A673 (cell line): ENCODE measurements around the gene CPLX3. TPM values are rescaled to one million over a fixed set of nuclear protein-coding genes. Genes with fewer than 3 reads are reported as not detected.

Source experiments
- BruUV-seq: library from RNA; stranded (reverse); fragments of 400-500 nt; replicated peaks from 2 replicates; lab custom pipeline; 2021; lab: Mats Ljungman, UMichigan
- CTCF ChIA-PET: fragments of 300-600 bp; sonication (Branson Sonifier 250); formaldehyde crosslinking; loops from one replicate; lab custom pipeline; 2022; ENCODE audit warnings: antibody characterized with exemption; lab: Charles Lee
- POLR2A ChIA-PET: fragments of 300-600 bp; sonication (Branson Sonifier 250); formaldehyde crosslinking; loops from one replicate; lab custom pipeline; 2022; ENCODE audit warnings: antibody characterized with exemption; ENCODE audit not compliant: low non-redundant PET; lab: Charles Lee
- DNase-seq: peaks from one replicate; pipeline ENCODE4 v3.0.0-alpha.2; 2015; ENCODE audit warnings: low spot score
- H3K27ac ChIP-seq: fragments of 200-600 bp; sonication (generic); 2 replicates; pipeline ENCODE4 v1.5.1; 2016; ENCODE audit warnings: mixed run types, low read depth, mild to moderate bottlenecking, mixed read lengths, antibody characterized with exemption, low read length; ENCODE audit not compliant: poor library complexity, severe bottlenecking
- H3K27me3 ChIP-seq: fragments of 200-600 bp; sonication (generic); replicated peaks from 2 replicates; pipeline ENCODE4 v1.6.1; 2017; ENCODE audit warnings: mixed run types, low read depth, mild to moderate bottlenecking, mixed read lengths, antibody characterized with exemption, low read length; ENCODE audit not compliant: insufficient read depth, poor library complexity
- H3K36me3 ChIP-seq: fragments of 200-600 bp; sonication (generic); 2 replicates; pipeline ENCODE4 v1.6.1; 2016; ENCODE audit warnings: mixed run types, mild to moderate bottlenecking, mixed read lengths, antibody characterized with exemption, low read length; ENCODE audit not compliant: insufficient read depth, poor library complexity, severe bottlenecking
- H3K4me1 ChIP-seq: fragments of 200-600 bp; sonication (generic); 2 replicates; pipeline ENCODE4 v1.6.1; 2017; ENCODE audit warnings: mixed run types, mild to moderate bottlenecking, mixed read lengths, antibody characterized with exemption, low read length; ENCODE audit not compliant: insufficient read depth, poor library complexity, severe bottlenecking
- H3K4me3 ChIP-seq: fragments of 200-600 bp; sonication (generic); 2 replicates; pipeline ENCODE4 v1.5.1; 2016; ENCODE audit warnings: low read depth, mixed run types, mild to moderate bottlenecking, mixed read lengths, low read length; ENCODE audit not compliant: poor library complexity, severe bottlenecking
- H3K9me3 ChIP-seq: fragments of 200-600 bp; sonication (generic); 2 replicates; pipeline ENCODE4 v1.6.1; 2016; ENCODE audit warnings: mixed run types, low read depth, mild to moderate bottlenecking, mixed read lengths, antibody characterized with exemption, low read length; ENCODE audit not compliant: poor library complexity, severe bottlenecking
- CTCF ChIP-seq: fragments of 300-800, 200-600 bp; sonication (generic); conservative IDR thresholded peaks from 2 replicates; pipeline ENCODE4 v1.5.1; 2017; ENCODE audit warnings: low read depth, mild to moderate bottlenecking, antibody characterized with exemption, low read length, moderate library complexity, mixed read lengths
- EZH2 ChIP-seq: fragments of 200-600 bp; sonication (generic); IDR thresholded peaks from 2 replicates; pipeline ENCODE4 v1.6.1; 2017; ENCODE audit warnings: borderline replicate concordance, low read depth, mild to moderate bottlenecking, mixed read lengths, antibody characterized with exemption, low read length; ENCODE audit not compliant: poor library complexity, severe bottlenecking
- intact Hi-C: fragments of 100-400 bp; cut with micrococcal nuclease; formaldehyde crosslinking; loops from one replicate; pipeline ENCODE4 v1.10.0; 2022; ENCODE audit not compliant: unreplicated experiment
- total RNA-seq: library from RNA; stranded (reverse); gene quantifications from 2 replicates; pipeline ENCODE4 v1.2.3, GENCODE V29; 2021

Gene CPLX3
- total RNA-seq, 1 experiment from 2014 or later = 0.17 TPM

GRCh38 chr15:74798388-74799254 lies 27.8 kb upstream of the CPLX3 start:
- ChIA-PET POLR2A (no interaction called here), CTCF (interaction anchor here (1.8 kb wide), 1 partner anchor 28 kb away, joined by 8 read pairs; no protein-coding TSS in a partner anchor)
- no peak for DNase-seq
- Histone ChIP-seq H3K4me1 (no peaks in the 10 kb centered on the region), H3K4me3 (no peak overlapping the region), H3K27me3 (no peaks in the 10 kb centered on the region), H3K9me3 (no peaks in the 10 kb centered on the region), H3K27ac (no peak overlapping the region), H3K36me3 (peaks cover 40% of the 10 kb centered on the region)
- intact Hi-C loops = no loop called here
- no TSS peak for BruUV-seq
- TF ChIP-seq CTCF (no peak), EZH2 (no peak)

GRCh38 chr15:74799255-74799855 lies 27.1 kb upstream of the CPLX3 start:
- DNase-seq = no peak
- H3K4me3 ChIP-seq = no peak overlapping the region
- H3K27ac ChIP-seq = no peak overlapping the region
- CTCF ChIA-PET = interaction anchor here (1.8 kb wide), 1 partner anchor 29 kb away, joined by 8 read pairs; no protein-coding TSS in a partner anchor
- TF ChIP-seq EZH2 = no peak
- no peak for TF ChIP-seq CTCF
- BruUV-seq = no TSS peak
- no peaks in the 10 kb centered on the region for H3K4me1 ChIP-seq
- peaks cover 40% of the 10 kb centered on the region for H3K36me3 ChIP-seq
- H3K9me3 ChIP-seq = no peaks in the 10 kb centered on the region
- POLR2A ChIA-PET = no interaction called here
- no peaks in the 10 kb centered on the region for H3K27me3 ChIP-seq
- intact Hi-C loops = no loop called here

GRCh38 chr15:74799856-74800558 lies 26.4 kb upstream of the CPLX3 start:
- Histone ChIP-seq H3K27me3 (no peaks in the 10 kb centered on the region), H3K4me1 (no peaks in the 10 kb centered on the region), H3K9me3 (no peaks in the 10 kb centered on the region), H3K4me3 (no peak overlapping the region), H3K36me3 (peaks cover 40% of the 10 kb centered on the region), H3K27ac (no peak overlapping the region)
- CTCF ChIA-PET = interaction anchor here (0.7 to 1.8 kb wide), 2 partner anchors 29 to 680 kb away, joined by 6 to 8 read pairs; no protein-coding TSS in a partner anchor
- BruUV-seq = no TSS peak
- TF ChIP-seq EZH2 (no peak), CTCF (peak; percentile 93)
- POLR2A ChIA-PET = no interaction called here
- peak; percentile 69 for DNase-seq
- intact Hi-C loops = loop anchor here (1.0 kb wide), 1 partner anchor 29 kb away; no protein-coding TSS in a partner anchor
